H1 (cell line): ENCODE data around the gene SLC31A2. TPM values are rescaled to one million over a fixed set of nuclear protein-coding genes. Genes with fewer than 3 reads are reported as not detected.

ENCODE experiments used
- CTCF ChIA-PET: fragments of 300-600 bp; sonication (Branson Sonifier 250); formaldehyde crosslinking; loops from one replicate; lab custom pipeline; 2021; ENCODE audit not compliant: partially characterized antibody; lab: Charles Lee
- POLR2A ChIA-PET: fragments of 300-600 bp; sonication (Branson Sonifier 250); formaldehyde crosslinking; loops from one replicate; lab custom pipeline; 2021; ENCODE audit warnings: inconsistent platforms; ENCODE audit not compliant: partially characterized antibody; lab: Charles Lee
- DNase-seq, 2 experiments: peaks; one replicate each; pipeline versions ENCODE4 v3.0.0 to v3.0.0-alpha.2; 2010 to 2022; ENCODE audit warnings: low spot score in 2 of 2, low read depth in 1 of 2, mixed read lengths in 1 of 2
- FAIRE-seq: peaks from 2 replicates; lab custom pipeline; 2011; peaks lifted over from hg19 to GRCh38; lab: Jason Lieb, UNC
- H2AFZ ChIP-seq: 2 replicates; pipeline ENCODE4 v1.8.1; 2012; ENCODE audit warnings: low read length, inconsistent platforms
- H2AK5ac ChIP-seq: 2 replicates; pipeline ENCODE4 v1.6.1; 2013; ENCODE audit warnings: low read depth, low read length
- H2BK120ac ChIP-seq: replicated peaks from 2 replicates; pipeline ENCODE3; 2013; ENCODE audit warnings: low read depth, low read length, inconsistent platforms
- H2BK12ac ChIP-seq: 2 replicates; pipeline ENCODE4 v1.6.1; 2013; ENCODE audit warnings: low read depth, low read length
- H2BK15ac ChIP-seq: 2 replicates; pipeline ENCODE4 v1.6.1; 2013; ENCODE audit warnings: low read length
- H2BK20ac ChIP-seq: 2 replicates; pipeline ENCODE4 v1.6.1; 2013; ENCODE audit warnings: low read length
- H2BK5ac ChIP-seq: 2 replicates; pipeline ENCODE4 v1.6.1; 2013; ENCODE audit warnings: low read depth, low read length
- H3K14ac ChIP-seq: 2 replicates; pipeline ENCODE4 v1.6.1; 2013; ENCODE audit warnings: inconsistent platforms; ENCODE audit not compliant: insufficient read length
- H3K18ac ChIP-seq: 2 replicates; pipeline ENCODE4 v1.6.1; 2013; ENCODE audit warnings: low read length; ENCODE audit errors: extremely low read depth
- H3K23ac ChIP-seq: 2 replicates; pipeline ENCODE4 v1.6.1; 2013; ENCODE audit warnings: inconsistent platforms; ENCODE audit not compliant: insufficient read length
- H3K23me2 ChIP-seq: 2 replicates; pipeline ENCODE4 v1.6.1; 2013; ENCODE audit warnings: low read depth, low read length
- H3K27ac ChIP-seq: 2 replicates; pipeline ENCODE4 v1.6.1; 2011; ENCODE audit warnings: low read depth, low read length, inconsistent platforms
- H3K27me3 ChIP-seq, 4 experiments: replicated peaks in 1 of 4; 1 replicate in 1 of 4; 2 replicates in 3 of 4; pipeline versions ENCODE4 v1.6.1 to v1.8.1; 2011 to 2013; ENCODE audit warnings: low read length in 3 of 4, mild to moderate bottlenecking in 3 of 4, inconsistent platforms in 2 of 4, mixed read lengths in 2 of 4, moderate library complexity in 1 of 4; ENCODE audit not compliant: control insufficient read depth in 3 of 4, insufficient read depth in 3 of 4; ENCODE audit errors: extremely low read depth in 1 of 4
- H3K36me3 ChIP-seq, 4 experiments: 2 replicates each; pipeline versions ENCODE4 v1.6.1 to v1.8.1; 2011 to 2013; ENCODE audit warnings: mild to moderate bottlenecking in 4 of 4, low read length in 3 of 4, moderate library complexity in 2 of 4, control low read depth in 1 of 4, inconsistent platforms in 1 of 4; ENCODE audit not compliant: insufficient read depth in 4 of 4, control insufficient read depth in 2 of 4
- H3K4ac ChIP-seq: replicated peaks from 2 replicates; pipeline ENCODE3; 2013; ENCODE audit warnings: low read length, low read depth, mixed read lengths, inconsistent platforms; ENCODE audit not compliant: insufficient read length
- H3K4me1 ChIP-seq, 4 experiments: replicated peaks in 1 of 4; 1 replicate in 1 of 4; 2 replicates in 3 of 4; pipeline versions ENCODE4 v1.6.1 to v1.8.1; 2011 to 2013; ENCODE audit warnings: low read length in 3 of 4, inconsistent platforms in 2 of 4, mixed read lengths in 1 of 4; ENCODE audit not compliant: insufficient read depth in 4 of 4, control insufficient read depth in 3 of 4
- H3K4me2 ChIP-seq, 2 experiments: 2 replicates each; pipeline versions ENCODE4 v1.6.1 to v1.8.1; 2011 to 2013; ENCODE audit warnings: low read depth in 2 of 2, low read length in 2 of 2, control low read depth in 1 of 2, inconsistent platforms in 1 of 2, mild to moderate bottlenecking in 1 of 2; ENCODE audit not compliant: insufficient read depth in 1 of 2
- H3K4me3 ChIP-seq, 4 experiments: fragments of 200-600, 300-600 bp in 1 of 4; sonication (generic), shearing (Covaris generic), sonication (Bioruptor Twin) in 1 of 4; 2 replicates each; pipeline versions ENCODE4 v1.5.1 to v1.8.1; 2011 to 2016; ENCODE audit warnings: low read length in 4 of 4, low read depth in 3 of 4, control low read depth in 2 of 4, inconsistent platforms in 2 of 4, mild to moderate bottlenecking in 2 of 4, mixed read lengths in 1 of 4, moderate library complexity in 1 of 4; ENCODE audit not compliant: insufficient read depth in 2 of 4; ENCODE audit errors: extremely low read depth in 1 of 4
- H3K56ac ChIP-seq: replicated peaks from 2 replicates; pipeline ENCODE3; 2013; ENCODE audit warnings: low read depth, mild to moderate bottlenecking, mixed read lengths, low read length, inconsistent platforms; ENCODE audit not compliant: insufficient read length
- H3K79me1 ChIP-seq: 2 replicates; pipeline ENCODE4 v1.6.1; 2013; ENCODE audit warnings: low read depth, low read length, control low read depth
- H3K79me2 ChIP-seq, 2 experiments: 2 replicates each; pipeline versions ENCODE4 v1.6.1 to v1.8.1; 2012 to 2013; ENCODE audit warnings: low read length in 2 of 2, mild to moderate bottlenecking in 2 of 2, inconsistent platforms in 1 of 2; ENCODE audit not compliant: insufficient read depth in 2 of 2, control insufficient read depth in 1 of 2
- H3K9ac ChIP-seq, 4 experiments: replicated peaks in 1 of 4; 1 replicate in 1 of 4; 2 replicates in 3 of 4; pipeline versions ENCODE4 v1.6.1 to v1.8.1; 2011 to 2013; ENCODE audit warnings: low read depth in 3 of 4, low read length in 3 of 4, control low read depth in 2 of 4, mild to moderate bottlenecking in 2 of 4, moderate library complexity in 2 of 4, inconsistent platforms in 1 of 4; ENCODE audit errors: extremely low read depth in 1 of 4
- H3K9me3 ChIP-seq, 2 experiments: 2 replicates each; pipeline versions ENCODE4 v1.6.1 to v1.8.1; 2012 to 2013; ENCODE audit warnings: mild to moderate bottlenecking in 2 of 2, moderate library complexity in 2 of 2, control low read depth in 1 of 2, inconsistent platforms in 1 of 2, low read depth in 1 of 2, low read length in 1 of 2, mixed read lengths in 1 of 2; ENCODE audit not compliant: insufficient read depth in 2 of 2
- H4K20me1 ChIP-seq, 2 experiments: replicated peaks in 1 of 2; 2 replicates each; pipeline versions ENCODE3 to v1.8.1; 2011 to 2013; ENCODE audit warnings: inconsistent platforms in 2 of 2, low read length in 2 of 2, mild to moderate bottlenecking in 1 of 2; ENCODE audit not compliant: insufficient read depth in 2 of 2, control insufficient read depth in 1 of 2
- H4K5ac ChIP-seq: 2 replicates; pipeline ENCODE4 v1.6.1; 2013; ENCODE audit warnings: low read length, low read depth, mixed read lengths, inconsistent platforms; ENCODE audit not compliant: insufficient read length
- H4K8ac ChIP-seq: 2 replicates; pipeline ENCODE4 v1.8.0; 2013; ENCODE audit warnings: mild to moderate bottlenecking, moderate library complexity, low read length, inconsistent platforms; ENCODE audit not compliant: insufficient read depth; ENCODE audit errors: extremely low read depth
- H4K91ac ChIP-seq: replicated peaks from 2 replicates; pipeline ENCODE3; 2013; ENCODE audit warnings: low read length, mixed read lengths, inconsistent platforms; ENCODE audit not compliant: insufficient read length
- CBX5 ChIP-seq: fragments of 300-800, 300-1000 bp; sonication (generic); IDR thresholded peaks from 2 replicates; pipeline ENCODE4 v1.7.1; 2016; ENCODE audit warnings: antibody characterized with exemption, low read length, low read depth
- RAD21 ChIP-seq, 2 experiments: IDR thresholded peaks in 1 of 2; conservative IDR thresholded peaks in 1 of 2; 2 replicates each; pipeline ENCODE4 v1.6.1; 2011; ENCODE audit warnings: low read depth in 2 of 2, low read length in 2 of 2, improper control_type of control experiment in 1 of 2, inconsistent platforms in 1 of 2, mild to moderate bottlenecking in 1 of 2, moderate library complexity in 1 of 2
- SIRT6 ChIP-seq: IDR thresholded peaks from one replicate; pipeline ENCODE4 v1.7.1; 2012; ENCODE audit warnings: low read length, inconsistent platforms
- SIX5 ChIP-seq: IDR thresholded peaks from 2 replicates; pipeline ENCODE4 v1.6.1; 2011; ENCODE audit warnings: mild to moderate bottlenecking, low read depth, low read length
- TAF1 ChIP-seq: IDR thresholded peaks from 2 replicates; pipeline ENCODE4 v1.6.1; 2011; ENCODE audit warnings: mild to moderate bottlenecking, low read depth, low read length
- WGBS, 2 experiments: shearing (Covaris generic) in 1 of 2; methylation state at CpG; one replicate each; pipeline versions ENCODE4 v1.1.6 to v1.1.7; 2013 to 2015; ENCODE audit warnings: low lambda C conversion rate in 2 of 2, mixed read lengths in 2 of 2, inconsistent platforms in 1 of 2, low coverage in 1 of 2, missing lambda C conversion rate in 1 of 2; ENCODE audit not compliant: insufficient replicate concordance in 2 of 2, insufficient coverage in 1 of 2, insufficient read length in 1 of 2; ENCODE audit errors: extremely low coverage in 1 of 2, missing lambda C conversion rate in 1 of 2; 5-methylcytosine and 5-hydroxymethylcytosine counted together
- polyA plus RNA-seq, 7 experiments: library from polyadenylated mRNA; depleted of rRNA in 3 of 7; stranded (reverse) in 5 of 7; unstranded in 2 of 7; fragments of >200 nt in 5 of 7; fragments of 200-250 nt in 2 of 7; gene quantifications; 1 replicate in 5 of 7; 2 replicates in 1 of 7; 4 replicates in 1 of 7; pipeline versions ENCODE4 v1.2.1 to v1.2.3, GENCODE V29; 2011 to 2013; ENCODE audit warnings: missing spikeins in 2 of 7, mixed read lengths in 2 of 7
- total RNA-seq: library from RNA; stranded (reverse); fragmentation: NEBNext Ultra II Directional; extraction: Animal tissue kit (Norgen Biotek cat#: 25700); gene quantifications from 2 replicates; pipeline ENCODE4 v1.2.1, GENCODE V29; 2021

The SLC31A2 gene
- total and polyA plus RNA-seq, 2 of the 8 experiments (the other 6 are each of a cell fraction or from before 2014, with no cell fraction given), result 2.0 to 2.9 TPM

- DNase-seq, result no peak
- Histone ChIP-seq H4K20me1 (no peaks in the 10 kb centered on the region), H2BK20ac (no peak overlapping the region), H2BK120ac (no peak overlapping the region), H3K4me3 (no peak overlapping the region), H3K9ac (no peak overlapping the region), H3K56ac (no peak overlapping the region), H2BK5ac (no peak overlapping the region), H2AFZ (no peak overlapping the region), H2BK12ac (no peak overlapping the region), H2BK15ac (no peak overlapping the region), H4K91ac (no peak overlapping the region), H3K18ac (no peak overlapping the region), H2AK5ac (no peak overlapping the region), H3K79me2 (no peaks in the 10 kb centered on the region), H3K4me1 (no peaks in the 10 kb centered on the region), H4K5ac (no peak overlapping the region), H3K23ac (no peak overlapping the region), H3K9me3 (no peaks in the 10 kb centered on the region), H3K79me1 (no peaks in the 10 kb centered on the region), H4K8ac (no peak overlapping the region), H3K23me2 (peaks cover 5% of the 10 kb centered on the region), H3K4me2 (no peak overlapping the region), H3K4ac (no peak overlapping the region), H3K27ac (no peak overlapping the region), H3K36me3 (no peaks in the 10 kb centered on the region), H3K14ac (no peak overlapping the region), H3K27me3 (peaks cover 0 to 10% (median 7%) of the 10 kb centered on the region in 4 experiments; a peak in 5 of 7 replicates)
- no peak for FAIRE-seq
- POLR2A ChIA-PET, result no interaction called here
- CTCF ChIA-PET, result no interaction called here
- 93% methylated on average over 6 of the region's 6 CpGs; no CpG with 5 or more reads in 1 of the 2 experiments for WGBS, 2 experiments
- TF ChIP-seq SIX5 (no peak), TAF1 (no peak), CBX5 (no peak), SIRT6 (no peak), RAD21 (IDR thresholded peaks at IDR 0.05 in 1 of 2, conservative IDR thresholded peaks at IDR 0.05 in 1 of 2; ENCODE audit: low read depth in 2 of 2, low read length in 2 of 2) (no peak)
Observed at GRCh38 chr9:113148372-113148705, 2.5 kb upstream of the SLC31A2 start.
